Activated CD8-positive, alpha-beta memory T cell treated with anti-CD3 and anti-CD28 coated beads, Interleukin-2, amount 10 ng/mL, durations not matched to agents 7 days and 5 days (primary cell): ENCODE data around the gene DUOX1. TPM values are rescaled to one million over a fixed set of nuclear protein-coding genes. Genes with fewer than 3 reads are reported as not detected.

Source experiments
- ATAC-seq: fragments of 150-1000 bp; cut with Tn5 transposase; one replicate; pipeline ENCODE4 v1.10.0; 2021; ENCODE audit warnings: moderate library complexity
- CTCF ChIA-PET: fragments of 350-600 bp; sonication (Branson Sonifier 250); formaldehyde crosslinking; loops from one replicate; lab custom pipeline; 2021; ENCODE audit warnings: antibody characterized with exemption; lab: Charles Lee
- DNase-seq: peaks from one replicate; pipeline ENCODE4 v3.0.0-alpha.2; 2020
- H3K27ac Mint-ChIP-seq: one replicate; pipeline ENCODE4 v1.8.0; 2021; ENCODE audit warnings: mild to moderate bottlenecking, mixed read lengths
- H3K27me3 Mint-ChIP-seq: one replicate; pipeline ENCODE4 v1.8.0; 2021; ENCODE audit warnings: mixed read lengths
- H3K36me3 Mint-ChIP-seq: one replicate; pipeline ENCODE4 v1.8.0; 2021; ENCODE audit warnings: mild to moderate bottlenecking, mixed read lengths
- H3K4me1 Mint-ChIP-seq: one replicate; pipeline ENCODE4 v1.8.0; 2021; ENCODE audit warnings: mixed read lengths
- H3K4me3 Mint-ChIP-seq: one replicate; pipeline ENCODE4 v1.8.0; 2021; ENCODE audit warnings: mild to moderate bottlenecking, moderate library complexity, mixed read lengths
- H3K9me3 Mint-ChIP-seq: one replicate; pipeline ENCODE4 v1.8.0; 2022; ENCODE audit warnings: low read depth, mixed read lengths
- total RNA-seq, 2 experiments: library from RNA; stranded (reverse); gene quantifications; one replicate each; pipeline ENCODE4 v1.2.3, GENCODE V29; 2021

Gene DUOX1
- total RNA-seq, 2 experiments from 2014 or later, result 0.07 TPM; not detected in 1

- Mint-ChIP-seq H3K4me3 (no peak overlapping the region), H3K9me3 (no peaks in the 10 kb centered on the region), H3K27me3 (peaks cover 26% of the 10 kb centered on the region), H3K27ac (no peak overlapping the region), H3K4me1 (peaks cover 5% of the 10 kb centered on the region), H3K36me3 (no peaks in the 10 kb centered on the region)
- CTCF ChIA-PET, result interaction anchor here (0.6 to 17.2 kb wide), 31 partner anchors 8 to 778 kb away, joined by 3 to 258 read pairs (median 5); partner anchors contain the start of gene SHF
- ATAC-seq, result peak; percentile 35
- peak; percentile 81 for DNase-seq
Measured at GRCh38 chr15:45205192-45205591, 75.4 kb downstream of the DUOX1 start.

- no peak overlapping the region for H3K4me3 Mint-ChIP-seq
- H3K36me3 Mint-ChIP-seq, result no peaks in the 10 kb centered on the region
- ATAC-seq (no peak), DNase-seq (no peak)
- H3K4me1 Mint-ChIP-seq, result no peaks in the 10 kb centered on the region
- H3K9me3 Mint-ChIP-seq, result no peaks in the 10 kb centered on the region
- H3K27ac Mint-ChIP-seq, result no peak overlapping the region
- CTCF ChIA-PET, result interaction anchor here (1.0 to 17.2 kb wide), 4 partner anchors 8 to 46 kb away, joined by 3 to 258 read pairs (median 3); no protein-coding TSS in a partner anchor
- peaks cover 18% of the 10 kb centered on the region for H3K27me3 Mint-ChIP-seq
Measured at GRCh38 chr15:45212493-45212892, 82.7 kb downstream of the DUOX1 start.

Other genes with a start within 250 kb of the DUOX1 start
- not detected for gene TERB2, start 173.3 kb upstream of the DUOX1 start, total RNA-seq
- gene SORD, start 106.8 kb upstream of the DUOX1 start, total RNA-seq, result 10 to 100 TPM in 1 of 2 experiments, 1 to 10 TPM in 1; 7.8 to 10.7 TPM
- not detected for gene DUOX2, start 15.8 kb upstream of the DUOX1 start, total RNA-seq
- gene DUOXA2, start 15.7 kb upstream of the DUOX1 start, total RNA-seq, result not detected
- gene DUOXA1, start 115 bp upstream of the DUOX1 start, total RNA-seq, result not detected
- 1 to 10 TPM; 2.2 to 4.5 TPM for gene SHF, start 58.0 kb downstream of the DUOX1 start, total RNA-seq
- not detected for gene SLC28A2, start 122.2 kb downstream of the DUOX1 start, total RNA-seq
- 1 to 10 TPM; 2.0 to 2.7 TPM for gene GATM, start 248.6 kb downstream of the DUOX1 start, total RNA-seq